Measurements from ENCODE around the gene B4GAT1.

B4GAT1 gene

GRCh38 chr11:66310324-66310723 is 37.1 kb downstream of the B4GAT1 start:
- Histone ChIP-seq H3K27me3 (ENCODE audit: insufficient read depth, low read depth) (peaks cover 9% of the 10 kb centered on the region; the same call in 1 of the 2 replicates), H2AFZ (ENCODE audit: low read depth) (no peak overlapping the region), H3K9ac (no peak overlapping the region), H3K79me2 (ENCODE audit: insufficient read depth, low read depth) (no peaks in the 10 kb centered on the region), H3K36me3 (ENCODE audit: insufficient read depth) (no peaks in the 10 kb centered on the region), H3K27ac (no peak overlapping the region), H4K20me1 (ENCODE audit: insufficient read depth) (no peaks in the 10 kb centered on the region), H3K4me2 (no peak overlapping the region), H3K4me3 (IDR thresholded peaks at IDR 0.05; ENCODE audit: insufficient read depth, low read depth, low read length) (no peak overlapping the region), H3K4me1 (ENCODE audit: low read depth, poor library complexity, severe bottlenecking) (peaks cover 4% of the 10 kb centered on the region)
- no peak for TF ChIP-seq CTCF (conservative IDR thresholded peaks at IDR 0.05; ENCODE audit: low read depth, low read length)

DNA sequence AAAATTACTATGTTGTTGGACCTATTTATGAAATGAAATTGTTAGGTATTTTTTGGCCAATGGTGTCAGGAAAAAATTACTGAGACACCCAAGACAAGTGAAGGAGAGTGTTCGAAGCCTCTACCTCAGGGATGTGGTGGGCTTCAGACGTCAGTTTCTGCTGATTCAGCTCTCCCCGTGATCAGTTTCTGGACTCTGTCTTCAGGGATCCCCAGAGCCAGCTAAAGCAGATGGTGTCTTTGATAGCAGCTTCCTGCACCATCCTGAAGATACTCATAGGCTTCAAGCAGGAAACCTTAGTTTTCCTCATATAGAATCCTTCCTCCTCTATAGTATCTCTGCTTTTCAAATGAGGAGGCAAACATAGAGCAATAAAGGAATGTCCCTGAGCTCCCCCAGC is 38.0 kb downstream of the B4GAT1 start:
- Histone ChIP-seq H3K27me3 (ENCODE audit: insufficient read depth, low read depth) (peaks cover 12% of the 10 kb centered on the region; the same call in 1 of the 2 replicates), H3K36me3 (ENCODE audit: insufficient read depth) (no peaks in the 10 kb centered on the region), H3K4me3 (IDR thresholded peaks at IDR 0.05; ENCODE audit: insufficient read depth, low read depth, low read length) (no peak overlapping the region), H3K79me2 (ENCODE audit: insufficient read depth, low read depth) (no peaks in the 10 kb centered on the region), H3K9ac (no peak overlapping the region), H2AFZ (ENCODE audit: low read depth) (no peak overlapping the region), H4K20me1 (ENCODE audit: insufficient read depth) (no peaks in the 10 kb centered on the region), H3K27ac (no peak overlapping the region), H3K4me1 (ENCODE audit: low read depth, poor library complexity, severe bottlenecking) (peaks cover 4% of the 10 kb centered on the region), H3K4me2 (no peak overlapping the region)
- TF ChIP-seq CTCF (conservative IDR thresholded peaks at IDR 0.05; ENCODE audit: low read depth, low read length), result no peak

DNA sequence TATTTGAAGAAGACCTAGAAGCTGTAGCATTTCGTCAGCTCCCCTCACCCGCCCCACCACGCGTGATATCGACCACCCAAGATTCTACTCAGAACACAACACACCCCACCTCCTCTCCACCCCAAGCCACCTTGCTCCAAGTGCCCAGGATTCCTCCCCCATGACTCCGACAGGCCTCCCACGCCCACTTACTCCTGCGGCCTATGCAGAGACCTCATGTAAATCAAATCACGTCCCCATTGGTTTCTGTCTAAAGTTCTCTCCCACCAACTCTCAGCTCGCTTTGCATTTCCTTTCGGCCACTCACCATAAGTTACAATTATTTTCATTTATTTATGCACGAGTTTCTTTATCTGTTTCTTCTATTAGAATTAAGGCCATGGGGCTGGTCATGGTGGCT is 44.8 kb downstream of the B4GAT1 start:
- H3K4me2 ChIP-seq, result no peak overlapping the region
- H3K27me3 ChIP-seq (ENCODE audit: insufficient read depth, low read depth), result peaks cover 19% of the 10 kb centered on the region; the same call in 1 of the 2 replicates
- H2AFZ ChIP-seq (ENCODE audit: low read depth), result no peak overlapping the region
- H4K20me1 ChIP-seq (ENCODE audit: insufficient read depth), result no peaks in the 10 kb centered on the region
- no peak overlapping the region for H3K4me3 ChIP-seq (IDR thresholded peaks at IDR 0.05; ENCODE audit: insufficient read depth, low read depth, low read length)
- no peaks in the 10 kb centered on the region for H3K79me2 ChIP-seq (ENCODE audit: insufficient read depth, low read depth)
- H3K4me1 ChIP-seq (ENCODE audit: low read depth, poor library complexity, severe bottlenecking), result no peaks in the 10 kb centered on the region
- no peak for TF ChIP-seq CTCF (conservative IDR thresholded peaks at IDR 0.05; ENCODE audit: low read depth, low read length)
- no peaks in the 10 kb centered on the region for H3K36me3 ChIP-seq (ENCODE audit: insufficient read depth)
- no peak overlapping the region for H3K27ac ChIP-seq
- no peak overlapping the region for H3K9ac ChIP-seq

GRCh38 chr11:66299186-66299585 is 48.2 kb downstream of the B4GAT1 start:
- Histone ChIP-seq H2AFZ (ENCODE audit: low read depth) (no peak overlapping the region), H3K4me2 (no peak overlapping the region), H3K27ac (no peak overlapping the region), H3K4me3 (IDR thresholded peaks at IDR 0.05; ENCODE audit: insufficient read depth, low read depth, low read length) (no peak overlapping the region), H3K36me3 (ENCODE audit: insufficient read depth) (no peaks in the 10 kb centered on the region), H3K9ac (no peak overlapping the region), H4K20me1 (ENCODE audit: insufficient read depth) (no peaks in the 10 kb centered on the region), H3K27me3 (ENCODE audit: insufficient read depth, low read depth) (peaks cover 30% of the 10 kb centered on the region), H3K4me1 (ENCODE audit: low read depth, poor library complexity, severe bottlenecking) (no peaks in the 10 kb centered on the region), H3K79me2 (ENCODE audit: insufficient read depth, low read depth) (no peaks in the 10 kb centered on the region)
- TF ChIP-seq CTCF (conservative IDR thresholded peaks at IDR 0.05; ENCODE audit: low read depth, low read length), result no peak
